GM12878 (cell line): ENCODE measurements around the gene TSLP.

Experiments used
- CHD2 ChIP-seq: IDR thresholded peaks from 2 replicates; pipeline ENCODE4 v1.6.1; 2011; ENCODE audit warnings: low read depth, low read length, improper control_type of control experiment, borderline replicate concordance
- EZH2 ChIP-seq: IDR thresholded peaks from 2 replicates; pipeline ENCODE4 v1.6.1; 2012; ENCODE audit warnings: low read depth, mild to moderate bottlenecking, control low read depth, inconsistent platforms, low read length, borderline replicate concordance; ENCODE audit not compliant: control insufficient read depth
- NBN ChIP-seq: fragments of 450-650 bp; IDR thresholded peaks from 2 replicates; pipeline ENCODE4 v1.6.1; 2016
- POLR2A ChIP-seq: IDR thresholded peaks from 2 replicates; pipeline ENCODE4 v1.6.1; 2011; ENCODE audit warnings: low read depth, mild to moderate bottlenecking, low read length
- TCF12 ChIP-seq: IDR thresholded peaks from 2 replicates; pipeline ENCODE4 v1.6.1; 2011; ENCODE audit warnings: low read depth, mild to moderate bottlenecking, low read length
- ZNF274 ChIP-seq: IDR thresholded peaks from one replicate; pipeline ENCODE4 v1.8.0; 2011; ENCODE audit not compliant: insufficient read length, insufficient read depth
- TF ChIP-seq, protein P1 (sequence below), 3 experiments: IDR thresholded peaks in 2 of 3; conservative IDR thresholded peaks in 1 of 3; 2 replicates each; pipeline ENCODE4 v1.5.1; 2011; ENCODE audit warnings: low read depth in 3 of 3, low read length in 3 of 3, mild to moderate bottlenecking in 3 of 3, control low read depth in 2 of 3, moderate library complexity in 2 of 3, inconsistent platforms in 1 of 3, mixed read lengths in 1 of 3; ENCODE audit not compliant: control insufficient read depth in 2 of 3, insufficient read depth in 1 of 3; ENCODE audit errors: extremely low read depth in 1 of 3

DNA sequence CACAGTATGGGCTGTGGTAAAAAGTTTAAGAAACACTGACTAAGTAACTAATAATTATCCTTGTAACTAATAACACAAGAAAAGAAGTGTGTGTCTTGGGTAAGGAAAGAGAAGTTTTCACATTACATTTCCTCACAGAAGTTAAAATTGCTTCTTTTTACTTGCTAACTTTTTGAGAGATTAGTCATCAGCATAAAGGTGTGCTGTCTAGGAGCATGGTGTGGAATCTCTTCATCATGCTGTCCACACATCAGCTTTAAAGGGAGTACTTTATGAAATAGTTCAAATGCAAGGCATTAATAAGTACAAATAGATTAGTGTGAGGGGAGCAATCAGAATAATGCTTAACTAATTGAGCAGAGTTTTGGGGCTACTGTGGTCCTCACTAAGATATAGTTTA is 50.4 kb downstream of the TSLP start:
- TF ChIP-seq NBN (no peak), ZNF274 (no peak), CHD2 (no peak), EZH2 (no peak), TCF12 (no peak), POLR2A (no peak)
- TF ChIP-seq, protein P1, sequence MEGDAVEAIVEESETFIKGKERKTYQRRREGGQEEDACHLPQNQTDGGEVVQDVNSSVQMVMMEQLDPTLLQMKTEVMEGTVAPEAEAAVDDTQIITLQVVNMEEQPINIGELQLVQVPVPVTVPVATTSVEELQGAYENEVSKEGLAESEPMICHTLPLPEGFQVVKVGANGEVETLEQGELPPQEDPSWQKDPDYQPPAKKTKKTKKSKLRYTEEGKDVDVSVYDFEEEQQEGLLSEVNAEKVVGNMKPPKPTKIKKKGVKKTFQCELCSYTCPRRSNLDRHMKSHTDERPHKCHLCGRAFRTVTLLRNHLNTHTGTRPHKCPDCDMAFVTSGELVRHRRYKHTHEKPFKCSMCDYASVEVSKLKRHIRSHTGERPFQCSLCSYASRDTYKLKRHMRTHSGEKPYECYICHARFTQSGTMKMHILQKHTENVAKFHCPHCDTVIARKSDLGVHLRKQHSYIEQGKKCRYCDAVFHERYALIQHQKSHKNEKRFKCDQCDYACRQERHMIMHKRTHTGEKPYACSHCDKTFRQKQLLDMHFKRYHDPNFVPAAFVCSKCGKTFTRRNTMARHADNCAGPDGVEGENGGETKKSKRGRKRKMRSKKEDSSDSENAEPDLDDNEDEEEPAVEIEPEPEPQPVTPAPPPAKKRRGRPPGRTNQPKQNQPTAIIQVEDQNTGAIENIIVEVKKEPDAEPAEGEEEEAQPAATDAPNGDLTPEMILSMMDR (IDR thresholded peaks at IDR 0.05 in 2 of 3, conservative IDR thresholded peaks at IDR 0.05 in 1 of 3; ENCODE audit: control insufficient read depth in 2 of 3, extremely low read depth in 1 of 3, insufficient read depth in 1 of 3, low read depth in 3 of 3, low read length in 3 of 3): no peak
